GM03348 (cell line): Measurements from ENCODE around the gene TUBGCP6.

ENCODE experiments used
- DNase-seq: peaks from one replicate; pipeline ENCODE4 v3.0.0; 2012; ENCODE audit warnings: low spot score

TUBGCP6 gene

GRCh38 chr22:50197000-50197800 is 47.6 kb downstream of the TUBGCP6 start:
- no peak for DNase-seq

GRCh38 chr22:50196256-50196655 is 48.6 kb downstream of the TUBGCP6 start:
- DNase-seq = no peak

GRCh38 chr22:50194037-50194805 is 50.6 kb downstream of the TUBGCP6 start:
- no peak for DNase-seq

GRCh38 chr22:50193621-50194020 is 51.2 kb downstream of the TUBGCP6 start:
- DNase-seq = no peak

- no peak for DNase-seq
Observed at GRCh38 chr22:50192436-50193204, 52.2 kb downstream of the TUBGCP6 start.

GRCh38 chr22:50190941-50191741 is 53.7 kb downstream of the TUBGCP6 start:
- DNase-seq = no peak

- DNase-seq = no peak
Observed at GRCh38 chr22:50190182-50190940, 54.5 kb downstream of the TUBGCP6 start.

GRCh38 chr22:50189849-50190181 is 55.0 kb downstream of the TUBGCP6 start:
- DNase-seq = no peak

- no peak for DNase-seq
Observed at GRCh38 chr22:50189184-50189848, 55.5 kb downstream of the TUBGCP6 start.

- no peak for DNase-seq
Observed at GRCh38 chr22:50188356-50188755, 56.5 kb downstream of the TUBGCP6 start.

GRCh38 chr22:50186761-50187523 is 57.9 kb downstream of the TUBGCP6 start:
- DNase-seq = peak; percentile 40

GRCh38 chr22:50186181-50186714 is 58.6 kb downstream of the TUBGCP6 start:
- DNase-seq = peak; percentile 50

GRCh38 chr22:50185375-50186087 is 59.3 kb downstream of the TUBGCP6 start, which contains the start of gene TRABD:
TRABD (plus strand) TSS chr22:50185913; CDS start chr22:50193061, 7,148 bp downstream.
- DNase-seq = peak; percentile 99

- DNase-seq = no peak
Observed at GRCh38 chr22:50184902-50185374, 59.9 kb downstream of the TUBGCP6 start.

GRCh38 chr22:50184004-50184901 is 60.6 kb downstream of the TUBGCP6 start:
- DNase-seq = peak; percentile 78

GRCh38 chr22:50183141-50183971 is 61.5 kb downstream of the TUBGCP6 start:
- DNase-seq = no peak
